ENCODE data around the gene OPN1LW. TPM values are rescaled to one million over a fixed set of nuclear protein-coding genes. Genes with fewer than 3 reads are reported as not detected.

The OPN1LW gene
- total and polyA plus RNA-seq, 2 of the 8 experiments (the other 6 are each of a cell fraction or from before 2014, with no cell fraction given), result not detected

- no peak overlapping the region for H2AK5ac ChIP-seq (ENCODE audit: low read depth, low read length)
- H3K18ac ChIP-seq (ENCODE audit: extremely low read depth, low read length), result no peak overlapping the region
- no peaks in the 10 kb centered on the region for H3K27me3 ChIP-seq (replicated peaks in 1 of 4; ENCODE audit: control insufficient read depth in 3 of 4, extremely low read depth in 1 of 4, insufficient read depth in 3 of 4, low read length in 3 of 4)
- H2BK5ac ChIP-seq (ENCODE audit: low read depth, low read length), result no peak overlapping the region
- no peak for DNase-seq (ENCODE audit: low read depth in 1 of 2, low spot score in 2 of 2)
- no peaks in the 10 kb centered on the region for H3K36me3 ChIP-seq (ENCODE audit: control insufficient read depth in 2 of 4, insufficient read depth in 4 of 4, low read length in 3 of 4)
- H2BK15ac ChIP-seq (ENCODE audit: low read length), result no peak overlapping the region
- ChIA-PET POLR2A (ENCODE audit: partially characterized antibody) (no interaction called here), CTCF (ENCODE audit: partially characterized antibody) (interaction anchor here (1.2 kb wide), 1 partner anchor 167 kb away, joined by 3 read pairs; no protein-coding TSS in a partner anchor)
- H3K79me1 ChIP-seq (ENCODE audit: low read depth, low read length), result no peaks in the 10 kb centered on the region
- no peak overlapping the region for H4K5ac ChIP-seq (ENCODE audit: insufficient read length, low read depth, low read length)
- no peaks in the 10 kb centered on the region for H3K4me1 ChIP-seq (replicated peaks in 1 of 4; ENCODE audit: control insufficient read depth in 3 of 4, insufficient read depth in 4 of 4, low read length in 3 of 4)
- H4K20me1 ChIP-seq (replicated peaks in 1 of 2; ENCODE audit: control insufficient read depth in 1 of 2, insufficient read depth in 2 of 2, low read length in 2 of 2), result no peaks in the 10 kb centered on the region
- H3K14ac ChIP-seq (ENCODE audit: insufficient read length), result no peak overlapping the region
- H3K56ac ChIP-seq (replicated peaks; ENCODE audit: insufficient read length, low read depth, low read length), result no peak overlapping the region
- H2AFZ ChIP-seq (ENCODE audit: low read length), result no peak overlapping the region
- no peak overlapping the region for H4K8ac ChIP-seq (ENCODE audit: extremely low read depth, insufficient read depth, low read length)
- no peak overlapping the region for H3K9ac ChIP-seq (replicated peaks in 1 of 4; ENCODE audit: extremely low read depth in 1 of 4, low read depth in 3 of 4, low read length in 3 of 4)
- H4K91ac ChIP-seq (replicated peaks; ENCODE audit: insufficient read length, low read length), result no peak overlapping the region
- H3K4ac ChIP-seq (replicated peaks; ENCODE audit: insufficient read length, low read depth, low read length), result no peak overlapping the region
- H2BK12ac ChIP-seq (ENCODE audit: low read depth, low read length), result no peak overlapping the region
- H3K79me2 ChIP-seq (ENCODE audit: control insufficient read depth in 1 of 2, insufficient read depth in 2 of 2, low read length in 2 of 2), result no peaks in the 10 kb centered on the region
- H3K9me3 ChIP-seq (ENCODE audit: insufficient read depth in 2 of 2, low read depth in 1 of 2, low read length in 1 of 2), result no peaks in the 10 kb centered on the region
- 98% methylated on average over 5 of the region's 10 CpGs; no CpG with 5 or more reads in 1 of the 2 experiments for WGBS, 2 experiments (ENCODE audit: extremely low coverage in 1 of 2, insufficient coverage in 1 of 2, insufficient read length in 1 of 2, insufficient replicate concordance in 2 of 2, low coverage in 1 of 2, low lambda C conversion rate in 2 of 2, missing lambda C conversion rate in 1 of 2)
- FAIRE-seq, result no peak
- no peak overlapping the region for H3K27ac ChIP-seq (ENCODE audit: low read depth, low read length)
- no peak overlapping the region for H2BK120ac ChIP-seq (replicated peaks; ENCODE audit: low read depth, low read length)
- no peak overlapping the region for H3K23ac ChIP-seq (ENCODE audit: insufficient read length)
- H3K23me2 ChIP-seq (ENCODE audit: low read depth, low read length), result no peaks in the 10 kb centered on the region
- no peak overlapping the region for H3K4me2 ChIP-seq (ENCODE audit: insufficient read depth in 1 of 2, low read depth in 2 of 2, low read length in 2 of 2)
- no peak overlapping the region for H3K4me3 ChIP-seq (ENCODE audit: extremely low read depth in 1 of 4, insufficient read depth in 2 of 4, low read depth in 3 of 4, low read length in 4 of 4)
- no peak overlapping the region for H2BK20ac ChIP-seq (ENCODE audit: low read length)
- TF ChIP-seq ASH2L (IDR thresholded peaks at IDR 0.05; ENCODE audit: low read length), result no peak
- no peak for TF ChIP-seq CHD1 (IDR thresholded peaks at IDR 0.05; ENCODE audit: low read depth, low read length)
- TF ChIP-seq BCL11A (IDR thresholded peaks at IDR 0.05; ENCODE audit: low read depth in 2 of 2, low read length in 2 of 2), result no peak
- no peak for TF ChIP-seq RXRA (IDR thresholded peaks at IDR 0.05; ENCODE audit: insufficient read depth, low read depth, low read length)
- no peak for TF ChIP-seq CBX5 (IDR thresholded peaks at IDR 0.05; ENCODE audit: low read depth, low read length)
- no peak for TF ChIP-seq SP4 (IDR thresholded peaks at IDR 0.05; ENCODE audit: low read length)
- no peak for TF ChIP-seq TAF7 (optimal IDR thresholded peaks at IDR 0.05; ENCODE audit: borderline replicate concordance, low read depth, low read length)
- TF ChIP-seq ATF2 (IDR thresholded peaks at IDR 0.05; ENCODE audit: low read length), result no peak
- no peak for TF ChIP-seq BACH1 (IDR thresholded peaks at IDR 0.05; ENCODE audit: low read length)
- no peak for TF ChIP-seq TCF12 (IDR thresholded peaks at IDR 0.05; ENCODE audit: low read depth, low read length)
- no peak for TF ChIP-seq FOSL1 (IDR thresholded peaks at IDR 0.05; ENCODE audit: insufficient read depth, low read depth, low read length)
- no peak for TF ChIP-seq EGR1 (IDR thresholded peaks at IDR 0.05; ENCODE audit: borderline replicate concordance, low read depth, low read length)
- TF ChIP-seq HDAC2 (IDR thresholded peaks at IDR 0.05; ENCODE audit: borderline replicate concordance in 1 of 2, low read depth in 2 of 2, low read length in 2 of 2), result no peak
- TF ChIP-seq GTF2F1 (IDR thresholded peaks at IDR 0.05; ENCODE audit: borderline replicate concordance, low read depth, low read length), result no peak
These were observed 3.3 kb upstream of the OPN1LW start for GRCh38 chrX:154140742-154141141.

All from H1 (cell line).